ENCODE data around the gene LSM11. TPM values are rescaled to one million over a fixed set of nuclear protein-coding genes. Genes with fewer than 3 reads are reported as not detected.

Gene LSM11
- polyA plus RNA-seq, 1 of the 3 experiments (the other 2 are of a cell fraction): 0.95 TPM

GRCh38 chr5:157732130-157732514, 11.4 kb upstream of the LSM11 start:
- POLR2A ChIA-PET: interaction anchor here (0.6 to 1.8 kb wide), 5 partner anchors 10 to 589 kb away, joined by 4 to 18 read pairs (median 4); partner anchors contain the start of genes LSM11 and MED7
- H3K79me2 ChIP-seq (ENCODE audit: insufficient read depth): peaks cover 16% of the 10 kb centered on the region
- peak overlapping the region; percentile 90 for H3K4me2 ChIP-seq
- peak overlapping the region; percentile 84 to 93 for H3K4me3 ChIP-seq (ENCODE audit: low read depth in 2 of 2, low read length in 1 of 2)
- no peaks in the 10 kb centered on the region for H3K27me3 ChIP-seq (ENCODE audit: insufficient read depth)
- peaks cover 17% of the 10 kb centered on the region for H3F3A ChIP-seq (replicated peaks; ENCODE audit: insufficient read depth)
- no peaks in the 10 kb centered on the region for H4K20me1 ChIP-seq (ENCODE audit: insufficient read depth)
- CTCF ChIA-PET: interaction anchor here (0.7 to 2.6 kb wide), 6 partner anchors 12 to 1425 kb away, joined by 3 to 30 read pairs (median 5); partner anchors contain the start of gene LSM11
- no peak for DNase-seq
- H3K9me3 ChIP-seq: no peaks in the 10 kb centered on the region
- H3K9ac ChIP-seq: peak overlapping the region; percentile 86
- peaks cover 0 to 10% of the 10 kb centered on the region in 2 experiments; a peak in 2 of 4 replicates for H3K4me1 ChIP-seq (ENCODE audit: control insufficient read depth in 1 of 2, insufficient read depth in 2 of 2, low read depth in 1 of 2, low read length in 1 of 2)
- peak overlapping the region; percentile 96 to 99; a peak in 3 of 4 replicates for H3K27ac ChIP-seq (ENCODE audit: low read depth in 2 of 2, low read length in 1 of 2)
- peaks cover 17 to 26% of the 10 kb centered on the region in 2 experiments for H3K36me3 ChIP-seq (replicated peaks in 1 of 2; ENCODE audit: control insufficient read depth in 1 of 2, insufficient read depth in 2 of 2, low read length in 1 of 2)
- H3K9me2 ChIP-seq: no peaks in the 10 kb centered on the region
- H2AFZ ChIP-seq (ENCODE audit: low read depth): peak overlapping the region; percentile 95
- WGBS (ENCODE audit: low lambda C conversion rate): 60% methylated on average over 5 of the region's 5 CpGs
- TF ChIP-seq TEAD4 (IDR thresholded peaks at IDR 0.05; ENCODE audit: borderline replicate concordance, insufficient read depth): no peak
- TF ChIP-seq FOXM1 (IDR thresholded peaks at IDR 0.05; ENCODE audit: low read depth): no peak
- TF ChIP-seq NFIC (IDR thresholded peaks at IDR 0.05; ENCODE audit: borderline replicate concordance): no peak
- no peak for TF ChIP-seq CHD2 (IDR thresholded peaks at IDR 0.05; ENCODE audit: low read length, partially characterized antibody)
- no peak for TF ChIP-seq RCOR1 (IDR thresholded peaks at IDR 0.05; ENCODE audit: low read length)
- TF ChIP-seq FOXJ3 (CRISPR knock-in tag; IDR thresholded peaks at IDR 0.05): no peak
- TF ChIP-seq MAX (IDR thresholded peaks at IDR 0.05; ENCODE audit: low read depth): no peak
- TF ChIP-seq YY1 (IDR thresholded peaks at IDR 0.05; ENCODE audit: low read depth): no peak
- no peak for TF ChIP-seq TCF12 (IDR thresholded peaks at IDR 0.05)
- no peak for TF ChIP-seq REST (IDR thresholded peaks at IDR 0.05; ENCODE audit: low read depth, low read length)
- TF ChIP-seq PBX3 (IDR thresholded peaks at IDR 0.05): no peak
